GM23338 (cell line): ENCODE data around the gene TRIM71. TPM values are rescaled to one million over a fixed set of nuclear protein-coding genes. Genes with fewer than 3 reads are reported as not detected.

Experiments
- ATAC-seq: fragments of 200-7000 bp; cut with Tn5 transposase; 3 replicates; pipeline ENCODE4 v1.9.1; 2020
- DNase-seq: peaks from one replicate; pipeline ENCODE4 v3.0.0-alpha.2; 2015; ENCODE audit warnings: low spot score
- H2AFZ ChIP-seq: fragments of 200-600 bp; sonication (generic); 2 replicates; pipeline ENCODE4 v1.8.0; 2016; ENCODE audit warnings: antibody characterized with exemption, mild to moderate bottlenecking, moderate library complexity
- H3F3A ChIP-seq: fragments of 200-600 bp; sonication (generic); replicated peaks from 2 replicates; pipeline ENCODE4 v1.8.0; 2017; ENCODE audit warnings: antibody characterized with exemption, mixed run types, low read depth
- H3K27ac ChIP-seq: fragments of 200-600 bp; sonication (generic); 2 replicates; pipeline ENCODE4 v1.6.1; 2016; ENCODE audit warnings: low read depth
- H3K27me3 ChIP-seq: fragments of 200-600 bp; sonication (generic); 2 replicates; pipeline ENCODE4 v1.8.0; 2016; ENCODE audit warnings: mild to moderate bottlenecking, mixed run types, moderate library complexity; ENCODE audit not compliant: insufficient read depth
- H3K36me3 ChIP-seq: fragments of 200-600 bp; sonication (generic); 2 replicates; pipeline ENCODE4 v1.8.0; 2016; ENCODE audit warnings: mild to moderate bottlenecking; ENCODE audit not compliant: insufficient read depth
- H3K4me1 ChIP-seq: fragments of 200-600 bp; sonication (generic); 2 replicates; pipeline ENCODE4 v1.8.0; 2016; ENCODE audit warnings: mild to moderate bottlenecking, moderate library complexity; ENCODE audit not compliant: insufficient read depth
- H3K4me2 ChIP-seq: fragments of 200-600 bp; sonication (generic); 2 replicates; pipeline ENCODE4 v1.7.1; 2017; ENCODE audit warnings: mixed run types
- H3K4me3 ChIP-seq: fragments of 200-600 bp; sonication (generic); 2 replicates; pipeline ENCODE4 v1.6.1; 2016; ENCODE audit warnings: mixed run types
- H3K79me2 ChIP-seq: fragments of 200-600 bp; sonication (generic); replicated peaks from 2 replicates; pipeline ENCODE4 v1.8.0; 2017; ENCODE audit warnings: mild to moderate bottlenecking; ENCODE audit not compliant: insufficient read depth
- H3K9me2 ChIP-seq: fragments of 200-600 bp; sonication (generic); 2 replicates; pipeline ENCODE4 v1.8.0; 2017; ENCODE audit not compliant: insufficient read depth
- H4K20me1 ChIP-seq: fragments of 200-600 bp; sonication (generic); replicated peaks from 2 replicates; pipeline ENCODE4 v1.8.0; 2017; ENCODE audit warnings: mild to moderate bottlenecking; ENCODE audit not compliant: insufficient read depth
- H3K27ac Mint-ChIP-seq: 2 replicates; pipeline ENCODE4 v1.8.0; 2020; ENCODE audit warnings: inconsistent platforms, mild to moderate bottlenecking, moderate library complexity, mixed read lengths
- H3K27me3 Mint-ChIP-seq: 3 replicates; pipeline ENCODE4 v1.8.0; 2022; ENCODE audit warnings: low read depth, mild to moderate bottlenecking, moderate library complexity, mixed read lengths, inconsistent platforms; ENCODE audit not compliant: insufficient read depth, poor library complexity
- H3K36me3 Mint-ChIP-seq: 3 replicates; pipeline ENCODE4 v1.8.0; 2021; ENCODE audit warnings: low read depth, mild to moderate bottlenecking, inconsistent platforms, moderate library complexity, mixed read lengths
- H3K4me1 Mint-ChIP-seq: 3 replicates; pipeline ENCODE4 v1.8.0; 2020; ENCODE audit warnings: mild to moderate bottlenecking, inconsistent platforms, mixed read lengths
- H3K4me3 Mint-ChIP-seq: 3 replicates; pipeline ENCODE4 v1.8.0; 2021; ENCODE audit warnings: moderate library complexity, mild to moderate bottlenecking, inconsistent platforms, mixed read lengths
- H3K9me3 Mint-ChIP-seq: 3 replicates; pipeline ENCODE4 v1.8.0; 2020; ENCODE audit warnings: moderate library complexity, mild to moderate bottlenecking, inconsistent platforms, mixed read lengths
- CREB1 ChIP-seq: fragments of 250-450 bp; sonication (Bioruptor Pico); IDR thresholded peaks from 2 replicates; pipeline ENCODE4 v1.5.0; 2020; ENCODE audit warnings: low read depth, mild to moderate bottlenecking, moderate library complexity
- CTCF ChIP-seq, 2 experiments: fragments of 200-600 bp in 1 of 2; sonication (generic) in 1 of 2; conservative IDR thresholded peaks; 2 replicates each; pipeline versions ENCODE4 v1.5.1 to v1.6.1; 2016 to 2017; ENCODE audit warnings: antibody characterized with exemption in 2 of 2, low read depth in 2 of 2, mild to moderate bottlenecking in 2 of 2, moderate library complexity in 1 of 2
- EZH2 ChIP-seq: fragments of 200-600 bp; sonication (generic); IDR thresholded peaks from one replicate; pipeline ENCODE4 v1.8.0; 2017; ENCODE audit warnings: antibody characterized with exemption, mild to moderate bottlenecking, low read depth; ENCODE audit not compliant: unreplicated experiment
- EZH2phosphoT487 ChIP-seq: fragments of 200-600 bp; sonication (generic); IDR thresholded peaks from one replicate; pipeline ENCODE4 v1.8.1; 2018; ENCODE audit warnings: antibody characterized with exemption; ENCODE audit not compliant: unreplicated experiment
- JUNB ChIP-seq: IDR thresholded peaks from one replicate; pipeline ENCODE4 v1.6.1; 2016; ENCODE audit warnings: antibody characterized with exemption; ENCODE audit not compliant: unreplicated experiment
- NANOG ChIP-seq: IDR thresholded peaks from 2 replicates; pipeline ENCODE4 v1.6.1; 2016; ENCODE audit warnings: antibody characterized with exemption, borderline replicate concordance
- POLR2AphosphoS5 ChIP-seq: IDR thresholded peaks from 2 replicates; pipeline ENCODE4 v1.6.1; 2016; ENCODE audit warnings: antibody characterized with exemption, low read depth
- REST ChIP-seq: IDR thresholded peaks from one replicate; pipeline ENCODE4 v1.6.1; 2018; ENCODE audit warnings: antibody characterized with exemption; ENCODE audit not compliant: unreplicated experiment
- ZNF114 ChIP-seq: fragments of 250-450 bp; sonication (Bioruptor Pico); IDR thresholded peaks from 2 replicates; pipeline ENCODE4 v1.5.0; 2020; ENCODE audit warnings: mild to moderate bottlenecking, moderate library complexity
- ZNF331 ChIP-seq: fragments of 250-450 bp; sonication (Bioruptor Pico); IDR thresholded peaks from 2 replicates; pipeline ENCODE4 v1.5.0; 2020; ENCODE audit warnings: low read depth, mild to moderate bottlenecking, moderate library complexity
- polyA plus RNA-seq: library from polyadenylated mRNA; unstranded; fragments of >200 nt; fragmentation: Nextera tagmentation; extraction: Ambion mirVana; gene quantifications from 2 replicates; pipeline ENCODE4 v1.2.1, GENCODE V29; 2016
- total RNA-seq: library from RNA; depleted of rRNA; stranded (reverse); fragments of >200 nt; shearing (Covaris generic); gene quantifications from 2 replicates; pipeline ENCODE4 v1.2.3, GENCODE V29; 2014

TRIM71 gene
- total and polyA plus RNA-seq, 2 experiments from 2014 or later, result 71.5 to 346 TPM

GRCh38 chr3:32913790-32914446 is 96.1 kb downstream of the TRIM71 start:
- peaks cover 13% of the 10 kb centered on the region for H3K36me3 Mint-ChIP-seq
- H2AFZ ChIP-seq, result peak overlapping the region; percentile 63; the same call in 1 of the 2 replicates

GRCh38 chr3:32919920-32920319 is 102.1 kb downstream of the TRIM71 start:
- no peak for ATAC-seq

More at GRCh38 chr3:32913790-32914446, 96.1 kb downstream of the TRIM71 start:
- no peaks in the 10 kb centered on the region for H3K79me2 ChIP-seq
- Mint-ChIP-seq H3K9me3 (peaks cover 25% of the 10 kb centered on the region), H3K4me1 (no peaks in the 10 kb centered on the region), H3K4me3 (no peak overlapping the region), H3K27ac (no peak overlapping the region), H3K27me3 (peaks cover 6% of the 10 kb centered on the region)
- no peak overlapping the region for H3K4me2 ChIP-seq
- no peaks in the 10 kb centered on the region for H3K27me3 ChIP-seq
- ATAC-seq, result no peak; the same call in 1 of the 3 replicates
- no peaks in the 10 kb centered on the region for H3K4me1 ChIP-seq
- 0 out of 2 replicates have a peak, but pooled peaks cover 3% of the 10 kb centered on the region for H3F3A ChIP-seq
- TF ChIP-seq CTCF (conservative IDR thresholded peaks at IDR 0.05; ENCODE audit: low read depth in 2 of 2), result peak in 1 of 2 experiments; percentile 12; a peak in 1 of 4 replicates
- TF ChIP-seq NANOG, result no peak
- no peak overlapping the region for H3K27ac ChIP-seq
- H3K36me3 ChIP-seq, result no peaks in the 10 kb centered on the region
- no peak overlapping the region for H3K4me3 ChIP-seq
- no peaks in the 10 kb centered on the region for H3K9me2 ChIP-seq
- DNase-seq, result no peak
- H4K20me1 ChIP-seq, result no peaks in the 10 kb centered on the region

More at GRCh38 chr3:32919920-32920319, 102.1 kb downstream of the TRIM71 start:
- Mint-ChIP-seq H3K9me3 (peaks cover 26% of the 10 kb centered on the region), H3K27me3 (peaks cover 8% of the 10 kb centered on the region), H3K4me3 (no peak overlapping the region), H3K27ac (no peak overlapping the region), H3K4me1 (no peaks in the 10 kb centered on the region), H3K36me3 (peaks cover 14% of the 10 kb centered on the region)
- Histone ChIP-seq H3K27ac (no peak overlapping the region), H3F3A (no peaks in the 10 kb centered on the region), H3K36me3 (no peaks in the 10 kb centered on the region), H4K20me1 (no peaks in the 10 kb centered on the region), H3K4me3 (no peak overlapping the region), H3K4me1 (no peaks in the 10 kb centered on the region; the same call in 1 of the 2 replicates), H2AFZ (no peak overlapping the region), H3K79me2 (no peaks in the 10 kb centered on the region), H3K9me2 (no peaks in the 10 kb centered on the region), H3K27me3 (no peaks in the 10 kb centered on the region), H3K4me2 (no peak overlapping the region)
- no peak for DNase-seq
- TF ChIP-seq CREB1 (CRISPR knock-in tag) (no peak), NANOG (no peak), REST (no peak), ZNF331 (no peak), EZH2phosphoT487 (no peak), JUNB (no peak), CTCF (conservative IDR thresholded peaks at IDR 0.05; ENCODE audit: low read depth in 2 of 2) (no peak), ZNF114 (CRISPR knock-in tag) (no peak), EZH2 (no peak), POLR2AphosphoS5 (no peak)
